Ramos (cell line): Measurements from ENCODE around the gene LARP4.
"Not testable (repeated sequence)": the region's sequence is repeated elsewhere in the genome, so short reads cannot be mapped to it uniquely, and the experiment has no call there.

Source experiments
- in situ Hi-C: fragments of 300-500 bp; cut with MboI; formaldehyde crosslinking; loops from one replicate; pipeline ENCODE4 v1.14.3; 2022; ENCODE audit warnings: low sequenced_read_pairs; ENCODE audit not compliant: unreplicated experiment

The LARP4 gene

GRCh38 chr12:50400104-50400637 is 514 bp upstream of the LARP4 start:
- in situ Hi-C loops = no loop called here

- in situ Hi-C loops = no loop called here
Observed at GRCh38 chr12:50401500-50402081, 906 bp downstream of the LARP4 start.

GRCh38 chr12:50402264-50403000 is 1.7 kb downstream of the LARP4 start:
- in situ Hi-C loops = no loop called here

- in situ Hi-C loops = no loop called here
Observed at GRCh38 chr12:50403001-50403440, 2.3 kb downstream of the LARP4 start.

GRCh38 chr12:50404307-50404706 is 3.6 kb downstream of the LARP4 start:
- in situ Hi-C loops = no loop called here

- in situ Hi-C loops = no loop called here
Observed at GRCh38 chr12:50411051-50411660, 10.5 kb downstream of the LARP4 start.

GRCh38 chr12:50415899-50416479 is 15.3 kb downstream of the LARP4 start:
- in situ Hi-C loops = no loop called here

GRCh38 chr12:50419112-50419909 is 18.6 kb downstream of the LARP4 start:
- in situ Hi-C loops = no loop called here

GRCh38 chr12:50422855-50423254 is 22.2 kb downstream of the LARP4 start:
- in situ Hi-C loops = not testable (repeated sequence)

GRCh38 chr12:50423342-50423741 is 22.7 kb downstream of the LARP4 start:
- in situ Hi-C loops = not testable (repeated sequence)

- in situ Hi-C loops = no loop called here
Observed at GRCh38 chr12:50425589-50426258, 25.0 kb downstream of the LARP4 start.

- in situ Hi-C loops = not testable (repeated sequence)
Observed at GRCh38 chr12:50431656-50432055, 31.0 kb downstream of the LARP4 start.

- in situ Hi-C loops = no loop called here
Observed at GRCh38 chr12:50440288-50440687, 39.6 kb downstream of the LARP4 start.

- in situ Hi-C loops = no loop called here
Observed at GRCh38 chr12:50441763-50442162, 41.1 kb downstream of the LARP4 start.

- in situ Hi-C loops = no loop called here
Observed at GRCh38 chr12:50442178-50442908, 41.7 kb downstream of the LARP4 start.

- in situ Hi-C loops = not testable (repeated sequence)
Observed at GRCh38 chr12:50449671-50450070, 49.0 kb downstream of the LARP4 start.

- in situ Hi-C loops = no loop called here
Observed at GRCh38 chr12:50452795-50453194, 52.1 kb downstream of the LARP4 start.

- in situ Hi-C loops = no loop called here
Observed at GRCh38 chr12:50453872-50454271, 53.2 kb downstream of the LARP4 start.

GRCh38 chr12:50458606-50459005 is 57.9 kb downstream of the LARP4 start:
- in situ Hi-C loops = no loop called here
